CD4-positive, alpha-beta T cell treated with Interleukin-21 for 1 hour (primary cell): ENCODE data around the gene PDE3A.

Experiments
- DNase-seq: peaks from one replicate; pipeline ENCODE4 v3.0.0-alpha.2; 2020

PDE3A gene

GRCh38 chr12:20426957-20427356 is 58.6 kb downstream of the PDE3A start:
- DNase-seq = no peak

- DNase-seq = no peak
These were observed 61.5 kb downstream of the PDE3A start for GRCh38 chr12:20429852-20430251.

DNA sequence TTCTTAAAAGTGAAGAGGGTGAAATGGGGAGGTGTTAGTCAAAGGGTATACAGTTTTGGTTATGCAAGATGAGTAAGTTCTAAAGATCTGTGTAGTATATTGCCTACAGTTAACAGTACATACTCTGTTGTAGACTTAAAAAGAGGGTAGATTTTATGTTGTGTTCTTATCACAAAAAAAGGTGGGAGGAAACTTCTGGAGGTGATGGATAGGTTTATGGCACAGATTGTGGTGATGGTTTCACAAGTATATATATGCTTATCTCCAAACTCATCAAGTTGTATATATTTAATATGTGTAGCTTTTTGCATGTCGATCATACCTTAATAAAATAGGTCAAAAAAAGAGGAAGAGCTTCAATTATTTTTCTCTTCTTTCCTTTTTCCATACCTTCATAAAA is 64.0 kb downstream of the PDE3A start:
- DNase-seq = no peak

DNA sequence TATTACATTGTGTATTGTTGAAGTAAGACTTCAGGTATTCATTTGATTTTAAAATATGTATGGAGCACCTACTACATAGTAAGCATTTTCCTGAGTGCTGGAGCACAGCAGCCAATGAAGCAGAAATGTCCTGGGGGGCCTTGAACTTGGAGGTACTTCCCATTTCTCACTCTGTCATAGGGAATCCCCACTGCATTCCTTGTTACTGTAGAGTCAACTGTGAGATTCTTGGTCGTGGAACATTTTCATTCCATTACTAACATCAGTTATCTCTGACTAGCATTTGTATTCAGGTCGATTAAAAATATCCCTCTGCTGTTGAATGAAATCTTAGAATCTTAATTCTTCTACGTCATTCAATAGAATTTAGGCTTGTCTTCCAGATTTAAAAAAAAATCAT is 66.7 kb downstream of the PDE3A start:
- DNase-seq = no peak

DNA sequence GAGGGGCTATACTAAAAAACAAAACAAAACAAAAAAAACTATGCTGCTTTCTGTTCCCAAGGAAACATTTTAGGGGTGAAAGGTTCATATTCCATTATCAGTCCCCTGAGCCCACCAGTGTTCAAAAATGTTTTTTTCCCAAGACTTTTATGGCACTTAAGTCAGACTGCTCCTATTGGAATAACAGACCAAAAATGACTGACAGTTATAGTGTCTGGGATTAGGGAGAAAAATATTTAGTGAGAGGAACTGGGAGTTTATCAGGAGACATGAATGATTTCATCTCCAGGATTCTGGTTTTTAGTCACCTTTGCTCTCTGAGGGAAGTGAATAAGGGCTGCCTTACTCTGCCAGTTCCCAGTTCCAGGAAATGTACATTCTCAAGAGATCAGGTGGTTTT is 68.0 kb downstream of the PDE3A start:
- DNase-seq = no peak

- no peak for DNase-seq
These were observed 70.0 kb downstream of the PDE3A start for GRCh38 chr12:20438299-20438779.

GRCh38 chr12:20439626-20440025 is 71.3 kb downstream of the PDE3A start:
- no peak for DNase-seq

- DNase-seq = no peak
These were observed 72.1 kb downstream of the PDE3A start for GRCh38 chr12:20440408-20440807.

- no peak for DNase-seq
These were observed 74.0 kb downstream of the PDE3A start for GRCh38 chr12:20442322-20442721.

DNA sequence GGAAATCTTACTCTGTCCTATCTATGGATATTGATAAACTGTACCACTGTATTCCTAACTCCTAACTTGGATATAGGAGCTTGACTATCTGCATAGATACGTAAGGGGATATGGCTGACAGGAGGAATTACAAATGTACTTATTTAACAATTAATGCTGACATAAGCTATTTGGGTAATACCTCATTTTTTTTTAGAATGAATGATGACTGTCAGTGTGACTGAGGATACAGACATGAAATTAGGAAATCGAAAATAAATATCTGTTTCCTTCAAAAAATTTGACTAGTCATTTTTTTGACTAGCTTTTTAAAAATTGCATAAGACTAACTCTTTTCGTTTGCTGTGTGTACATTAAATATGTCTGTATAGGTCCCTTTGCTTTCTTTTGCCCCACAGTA is 74.9 kb downstream of the PDE3A start:
- no peak for DNase-seq

GRCh38 chr12:20443792-20444191 is 75.5 kb downstream of the PDE3A start:
- no peak for DNase-seq

GRCh38 chr12:20444595-20445170 is 76.3 kb downstream of the PDE3A start:
- no peak for DNase-seq

DNA sequence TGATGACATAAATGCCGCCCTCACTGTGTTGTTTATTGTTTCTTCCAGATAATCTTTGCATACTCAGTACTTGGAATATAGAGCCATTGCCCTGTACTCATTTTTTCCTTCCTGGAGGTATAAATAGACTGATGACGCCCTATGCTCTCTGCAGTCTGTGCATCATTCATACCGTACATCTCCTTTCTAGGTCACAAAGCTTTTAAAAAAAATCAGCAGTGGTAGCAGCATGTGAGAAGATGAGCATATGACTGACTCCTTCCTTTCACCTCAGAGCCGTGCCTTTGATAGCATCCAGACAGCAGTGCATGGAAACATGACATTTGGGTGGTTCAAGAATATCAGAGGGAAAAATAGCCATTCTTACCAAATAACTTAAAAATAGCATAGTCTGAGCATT is 77.3 kb downstream of the PDE3A start:
- DNase-seq = no peak

GRCh38 chr12:20446836-20447235 is 78.5 kb downstream of the PDE3A start:
- DNase-seq = no peak

DNA sequence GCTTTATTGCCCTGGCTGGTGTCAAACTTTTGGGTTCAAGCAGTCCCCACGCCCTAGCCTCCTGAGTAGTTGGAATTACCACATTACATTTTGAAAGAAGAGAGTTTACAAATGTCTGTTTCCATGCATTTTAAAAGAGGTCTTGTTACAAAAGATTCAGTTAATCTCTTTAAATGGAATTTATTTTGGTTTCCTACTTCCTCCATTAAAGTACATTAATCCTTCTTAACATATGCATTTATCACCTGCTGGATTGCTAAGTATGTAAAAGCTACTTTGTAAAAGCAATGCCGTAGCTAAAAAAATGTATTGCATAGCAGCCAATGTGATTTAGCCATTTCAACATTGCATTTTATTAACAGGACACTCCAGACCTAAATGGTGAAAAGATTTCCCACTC is 80.4 kb downstream of the PDE3A start:
- no peak for DNase-seq

GRCh38 chr12:20450591-20451180 is 82.3 kb downstream of the PDE3A start:
- no peak for DNase-seq

- DNase-seq = no peak
These were observed 83.4 kb downstream of the PDE3A start for GRCh38 chr12:20451761-20452160.

- no peak for DNase-seq
These were observed 84.2 kb downstream of the PDE3A start for GRCh38 chr12:20452496-20453010.

DNA sequence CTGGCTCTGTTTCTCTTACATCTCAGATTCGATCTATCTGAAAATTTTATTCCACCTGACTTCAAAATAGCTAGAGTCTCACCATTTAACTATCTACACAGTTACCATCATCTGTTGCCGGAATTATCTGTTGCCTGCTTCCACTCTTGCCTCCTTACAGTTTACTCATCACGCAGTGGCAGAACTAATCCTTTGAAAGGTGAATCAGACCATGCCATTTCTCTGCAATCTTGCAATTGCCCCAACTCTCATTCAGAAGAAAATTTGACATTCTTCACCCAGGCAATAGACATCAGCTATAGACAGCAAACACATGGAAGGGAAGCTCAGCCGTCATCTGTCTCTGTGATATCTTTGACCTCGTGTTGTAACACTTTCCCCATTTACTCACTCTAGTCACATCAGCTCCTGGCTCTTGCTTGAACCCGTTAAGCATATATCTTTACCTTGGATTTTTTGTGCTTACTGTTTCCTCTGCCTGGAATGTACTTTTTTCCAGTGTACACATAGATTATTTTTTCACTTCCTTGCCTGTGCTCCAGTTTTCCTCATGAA is 85.5 kb downstream of the PDE3A start:
- no peak for DNase-seq

DNA sequence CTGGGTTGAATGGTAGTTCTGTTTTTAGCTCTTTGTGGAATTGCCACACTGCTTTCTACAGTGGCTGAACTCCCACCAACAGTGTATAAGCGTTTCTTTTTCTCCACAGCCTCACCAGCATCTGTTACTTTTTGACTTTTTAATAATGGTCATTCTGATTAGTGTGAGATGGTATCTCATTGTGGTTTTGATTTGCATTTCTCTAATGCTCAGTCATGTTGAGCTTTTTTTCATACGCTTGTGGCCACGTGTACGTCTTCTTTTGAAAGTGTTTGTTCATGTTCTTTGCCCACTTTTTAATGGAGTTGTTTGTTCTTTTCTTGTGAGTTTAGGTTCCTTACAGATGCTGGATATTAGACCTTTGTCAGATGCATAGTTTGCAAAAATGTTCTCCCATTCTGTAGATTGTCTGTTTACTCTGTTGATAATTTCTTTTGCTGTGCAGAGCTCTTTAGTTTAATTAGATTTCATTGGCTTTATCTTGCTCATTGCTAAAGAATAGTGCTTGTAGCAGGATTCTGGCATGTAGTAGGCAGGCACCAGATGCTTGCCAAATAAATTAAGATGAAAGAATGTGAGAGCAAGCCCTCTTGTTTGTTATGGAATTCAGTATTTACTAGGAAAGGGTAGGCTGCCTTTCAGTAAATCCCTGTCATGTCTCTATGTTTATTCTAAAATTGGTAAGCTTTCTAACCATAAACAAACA is 86.8 kb downstream of the PDE3A start:
- DNase-seq = no peak

GRCh38 chr12:20457582-20457981 is 89.2 kb downstream of the PDE3A start:
- no peak for DNase-seq

DNA sequence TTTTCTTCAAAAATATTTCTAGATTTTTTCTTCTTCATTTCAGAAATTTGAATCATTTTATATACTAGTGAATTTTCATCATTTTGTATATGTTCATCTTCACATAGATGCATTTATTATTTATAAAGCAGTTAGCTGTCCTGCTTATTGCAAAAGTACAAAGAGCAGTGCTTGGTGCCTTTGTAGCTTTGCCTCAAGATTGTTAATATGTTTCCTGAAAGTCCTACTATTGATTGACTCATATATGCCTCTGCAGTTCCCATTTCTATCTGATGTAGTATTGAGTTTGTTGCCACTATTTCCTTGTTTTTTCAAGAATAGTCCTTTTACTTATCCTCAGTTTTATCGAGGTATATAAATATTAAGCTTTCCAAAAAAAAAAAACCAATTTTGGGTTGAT is 89.7 kb downstream of the PDE3A start:
- no peak for DNase-seq

DNA sequence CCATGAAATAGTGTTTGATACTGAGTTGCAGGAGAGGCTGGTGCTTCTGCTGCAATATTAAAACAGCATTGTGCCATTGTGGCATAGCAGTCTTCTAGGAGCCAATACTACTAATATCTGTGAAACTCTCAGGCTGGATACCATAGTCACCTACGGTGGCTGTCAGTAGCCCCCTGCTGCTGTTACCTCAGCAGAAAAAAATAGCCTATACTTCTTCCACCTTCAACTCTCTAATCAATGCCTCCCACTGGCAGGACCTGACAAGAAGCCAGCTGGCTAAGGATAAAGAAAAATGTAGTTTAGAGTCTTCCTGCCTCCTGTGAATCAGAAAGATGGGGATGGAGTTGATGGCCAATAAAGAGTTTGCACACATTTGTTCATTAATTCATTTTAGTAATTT is 91.6 kb downstream of the PDE3A start:
- no peak for DNase-seq

DNA sequence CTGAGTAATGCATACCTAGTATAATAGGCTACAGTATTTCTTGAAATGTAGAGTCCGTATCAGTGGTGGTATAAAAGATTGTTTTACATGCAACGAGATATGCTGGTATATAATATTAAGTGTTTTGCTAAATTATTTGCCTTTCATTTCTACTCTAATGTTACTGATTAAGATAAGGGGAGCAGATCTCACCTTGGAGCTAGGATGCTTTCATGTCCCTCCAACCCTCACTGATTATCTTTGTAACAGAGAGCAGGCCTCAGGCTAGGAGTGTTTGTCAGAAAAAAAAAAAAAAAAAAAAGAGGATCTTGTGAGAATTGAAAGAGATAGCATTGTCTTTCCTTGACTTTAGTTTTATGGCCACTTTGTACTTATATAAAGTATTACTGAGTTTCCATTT is 92.6 kb downstream of the PDE3A start:
- no peak for DNase-seq
